ENCODE measurements around the gene HSPD1.

The HSPD1 gene

DNA sequence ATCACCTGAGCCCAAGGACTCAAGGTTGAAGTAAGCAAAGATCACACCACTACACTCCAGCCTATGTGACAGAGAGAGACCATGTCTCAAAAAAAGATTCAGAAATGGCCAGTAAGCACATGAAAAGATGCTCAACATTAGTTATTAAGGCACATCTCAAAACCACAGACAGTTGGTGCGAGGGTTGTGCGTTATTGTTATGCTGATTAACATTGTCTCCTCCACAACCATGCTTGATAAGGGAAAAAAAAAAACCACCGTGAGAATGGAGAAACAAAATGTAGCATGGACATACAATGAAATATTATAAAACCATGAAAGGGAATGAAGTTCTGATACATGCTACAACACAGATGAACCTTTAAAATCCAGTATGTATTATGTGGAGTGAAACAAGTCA lies 43.6 kb upstream of the HSPD1 start:
- Histone ChIP-seq H3K4me2 (ENCODE audit: low read length) (no peak overlapping the region), H4K20me1 (ENCODE audit: control insufficient read depth, insufficient read depth, low read depth, low read length) (no peaks in the 10 kb centered on the region), H3K4me3 (ENCODE audit: low read length) (no peak overlapping the region), H3K4me1 (ENCODE audit: control insufficient read depth, low read length) (no peaks in the 10 kb centered on the region), H3F3A (ENCODE audit: control insufficient read depth, insufficient read depth) (no peaks in the 10 kb centered on the region), H3K36me3 (ENCODE audit: control insufficient read depth, low read length) (peaks cover 65% of the 10 kb centered on the region), H3K9me3 (ENCODE audit: control insufficient read depth, insufficient read depth, low read length) (no peaks in the 10 kb centered on the region), H3K79me2 (ENCODE audit: control insufficient read depth, low read length) (peaks cover 30% of the 10 kb centered on the region), H3K27ac (ENCODE audit: low read depth, low read length) (no peak overlapping the region), H3K27me3 (ENCODE audit: control insufficient read depth, low read length) (no peaks in the 10 kb centered on the region), H3K9me2 (replicated peaks; ENCODE audit: control insufficient read depth, low read length) (no peaks in the 10 kb centered on the region)
- TF ChIP-seq, protein P1, sequence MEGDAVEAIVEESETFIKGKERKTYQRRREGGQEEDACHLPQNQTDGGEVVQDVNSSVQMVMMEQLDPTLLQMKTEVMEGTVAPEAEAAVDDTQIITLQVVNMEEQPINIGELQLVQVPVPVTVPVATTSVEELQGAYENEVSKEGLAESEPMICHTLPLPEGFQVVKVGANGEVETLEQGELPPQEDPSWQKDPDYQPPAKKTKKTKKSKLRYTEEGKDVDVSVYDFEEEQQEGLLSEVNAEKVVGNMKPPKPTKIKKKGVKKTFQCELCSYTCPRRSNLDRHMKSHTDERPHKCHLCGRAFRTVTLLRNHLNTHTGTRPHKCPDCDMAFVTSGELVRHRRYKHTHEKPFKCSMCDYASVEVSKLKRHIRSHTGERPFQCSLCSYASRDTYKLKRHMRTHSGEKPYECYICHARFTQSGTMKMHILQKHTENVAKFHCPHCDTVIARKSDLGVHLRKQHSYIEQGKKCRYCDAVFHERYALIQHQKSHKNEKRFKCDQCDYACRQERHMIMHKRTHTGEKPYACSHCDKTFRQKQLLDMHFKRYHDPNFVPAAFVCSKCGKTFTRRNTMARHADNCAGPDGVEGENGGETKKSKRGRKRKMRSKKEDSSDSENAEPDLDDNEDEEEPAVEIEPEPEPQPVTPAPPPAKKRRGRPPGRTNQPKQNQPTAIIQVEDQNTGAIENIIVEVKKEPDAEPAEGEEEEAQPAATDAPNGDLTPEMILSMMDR (IDR thresholded peaks at IDR 0.05; ENCODE audit: low read depth, low read length, poor library complexity, severe bottlenecking) = no peak
- no peak for TF ChIP-seq EZH2phosphoT487 (IDR thresholded peaks at IDR 0.05; ENCODE audit: borderline replicate concordance, low read length)

DNA sequence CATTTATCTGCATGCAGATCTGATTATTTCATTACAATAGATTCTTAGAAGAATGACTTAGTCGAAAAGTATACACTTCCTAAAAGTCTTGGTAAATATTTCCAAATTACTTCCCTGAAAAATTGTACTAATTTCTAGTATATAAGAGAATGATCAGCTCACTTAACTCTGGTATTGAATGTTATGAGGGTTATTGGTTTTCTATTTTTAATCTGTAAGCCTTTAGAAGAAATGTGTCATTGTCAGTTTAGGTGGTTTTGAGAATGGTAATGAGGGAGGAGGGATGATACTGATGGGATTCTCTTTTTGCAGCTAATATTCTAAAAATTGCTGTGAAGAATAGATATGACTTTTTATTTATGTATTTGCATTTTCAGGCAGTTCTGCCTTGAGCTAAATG lies 40.1 kb upstream of the HSPD1 start:
- TF ChIP-seq, protein P1 (IDR thresholded peaks at IDR 0.05; ENCODE audit: low read depth, low read length, poor library complexity, severe bottlenecking) = no peak
- TF ChIP-seq EZH2phosphoT487 (IDR thresholded peaks at IDR 0.05; ENCODE audit: borderline replicate concordance, low read length) = no peak
- H3K4me3 ChIP-seq (ENCODE audit: low read length) = no peak overlapping the region
- H3K27ac ChIP-seq (ENCODE audit: low read depth, low read length) = no peak overlapping the region
- H3K36me3 ChIP-seq (ENCODE audit: control insufficient read depth, low read length) = peaks cover 86% of the 10 kb centered on the region
- H3K4me2 ChIP-seq (ENCODE audit: low read length) = no peak overlapping the region
- H3K4me1 ChIP-seq (ENCODE audit: control insufficient read depth, low read length) = no peaks in the 10 kb centered on the region
- H3K9me2 ChIP-seq (replicated peaks; ENCODE audit: control insufficient read depth, low read length) = no peaks in the 10 kb centered on the region
- H3K9me3 ChIP-seq (ENCODE audit: control insufficient read depth, insufficient read depth, low read length) = no peaks in the 10 kb centered on the region
- H3F3A ChIP-seq (ENCODE audit: control insufficient read depth, insufficient read depth) = no peaks in the 10 kb centered on the region
- peaks cover 50% of the 10 kb centered on the region for H3K79me2 ChIP-seq (ENCODE audit: control insufficient read depth, low read length)
- H3K27me3 ChIP-seq (ENCODE audit: control insufficient read depth, low read length) = no peaks in the 10 kb centered on the region
- H4K20me1 ChIP-seq (ENCODE audit: control insufficient read depth, insufficient read depth, low read depth, low read length) = no peaks in the 10 kb centered on the region

DNA sequence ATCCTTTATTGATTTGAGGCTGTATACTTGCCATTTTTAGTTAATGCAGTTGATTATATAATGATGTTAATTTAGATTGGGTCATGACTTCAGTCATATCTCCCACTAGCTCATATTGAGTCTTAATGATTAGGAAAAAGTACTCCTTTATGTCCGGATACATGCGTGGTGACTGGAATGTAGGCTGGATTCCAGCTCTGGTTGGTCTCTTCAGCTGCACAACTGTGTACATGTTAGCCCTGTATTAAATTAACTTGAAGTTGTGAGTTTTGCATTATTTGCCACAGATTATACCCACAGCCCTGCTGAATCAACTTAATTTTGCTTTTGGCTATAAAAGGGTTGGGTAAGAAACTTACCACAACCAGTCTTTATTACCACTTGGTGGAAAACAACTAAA lies 38.8 kb upstream of the HSPD1 start:
- no peak overlapping the region for H3K4me3 ChIP-seq (ENCODE audit: low read length)
- no peaks in the 10 kb centered on the region for H3K27me3 ChIP-seq (ENCODE audit: control insufficient read depth, low read length)
- no peaks in the 10 kb centered on the region for H3K4me1 ChIP-seq (ENCODE audit: control insufficient read depth, low read length)
- no peaks in the 10 kb centered on the region for H3F3A ChIP-seq (ENCODE audit: control insufficient read depth, insufficient read depth)
- no peaks in the 10 kb centered on the region for H3K9me2 ChIP-seq (replicated peaks; ENCODE audit: control insufficient read depth, low read length)
- TF ChIP-seq EZH2phosphoT487 (IDR thresholded peaks at IDR 0.05; ENCODE audit: borderline replicate concordance, low read length) = no peak
- TF ChIP-seq, protein P1 (IDR thresholded peaks at IDR 0.05; ENCODE audit: low read depth, low read length, poor library complexity, severe bottlenecking) = no peak
- H4K20me1 ChIP-seq (ENCODE audit: control insufficient read depth, insufficient read depth, low read depth, low read length) = no peaks in the 10 kb centered on the region
- H3K9me3 ChIP-seq (ENCODE audit: control insufficient read depth, insufficient read depth, low read length) = no peaks in the 10 kb centered on the region
- H3K4me2 ChIP-seq (ENCODE audit: low read length) = no peak overlapping the region
- H3K36me3 ChIP-seq (ENCODE audit: control insufficient read depth, low read length) = peaks cover 78% of the 10 kb centered on the region
- H3K79me2 ChIP-seq (ENCODE audit: control insufficient read depth, low read length) = peaks cover 59% of the 10 kb centered on the region
- no peak overlapping the region for H3K27ac ChIP-seq (ENCODE audit: low read depth, low read length)
